Activated CD4-positive, alpha-beta T cell treated with anti-CD3 and anti-CD28 coated beads, Interleukin-2, amount 50 U/mL, for 16 hours (primary cell): ENCODE measurements around the gene ABI3BP.
"Not testable (repeated sequence)": the region's sequence is repeated elsewhere in the genome, so short reads cannot be mapped to it uniquely, and the experiment has no call there.

Experiments
- DNase-seq: peaks from one replicate; pipeline ENCODE4 v3.0.0-alpha.2; 2020

Gene ABI3BP

GRCh38 chr3:100982710-100983109 lies 10.5 kb downstream of the ABI3BP start:
- DNase-seq, result no peak

GRCh38 chr3:100981164-100981911 lies 11.9 kb downstream of the ABI3BP start:
- no peak for DNase-seq

GRCh38 chr3:100978011-100978659 lies 15.1 kb downstream of the ABI3BP start:
- DNase-seq, result no peak

- no peak for DNase-seq
Observed at GRCh38 chr3:100976611-100977010, 16.6 kb downstream of the ABI3BP start.

- DNase-seq, result no peak
Observed at GRCh38 chr3:100975714-100976113, 17.5 kb downstream of the ABI3BP start.

GRCh38 chr3:100973594-100973993 lies 19.6 kb downstream of the ABI3BP start:
- DNase-seq, result no peak

- DNase-seq, result no peak
Observed at GRCh38 chr3:100972867-100973266, 20.4 kb downstream of the ABI3BP start.

- no peak for DNase-seq
Observed at GRCh38 chr3:100972301-100972844, 20.8 kb downstream of the ABI3BP start.

- DNase-seq, result no peak
Observed at GRCh38 chr3:100971798-100972197, 21.4 kb downstream of the ABI3BP start.

- DNase-seq, result no peak
Observed at GRCh38 chr3:100970477-100970990, 22.7 kb downstream of the ABI3BP start.

GRCh38 chr3:100968932-100969906 lies 24.0 kb downstream of the ABI3BP start:
- no peak for DNase-seq

- DNase-seq, result no peak
Observed at GRCh38 chr3:100966807-100967206, 26.4 kb downstream of the ABI3BP start.

GRCh38 chr3:100966049-100966491 lies 27.2 kb downstream of the ABI3BP start:
- DNase-seq, result no peak

GRCh38 chr3:100963041-100963440 lies 30.2 kb downstream of the ABI3BP start:
- no peak for DNase-seq

- DNase-seq, result no peak
Observed at GRCh38 chr3:100957261-100957986, 35.8 kb downstream of the ABI3BP start.

- no peak for DNase-seq
Observed at GRCh38 chr3:100956276-100956675, 36.9 kb downstream of the ABI3BP start.

GRCh38 chr3:100954990-100955389 lies 38.2 kb downstream of the ABI3BP start:
- DNase-seq, result no peak

- DNase-seq, result no peak
Observed at GRCh38 chr3:100954199-100954935, 38.9 kb downstream of the ABI3BP start.

GRCh38 chr3:100953103-100953502 lies 40.1 kb downstream of the ABI3BP start:
- no peak for DNase-seq

- DNase-seq, result no peak
Observed at GRCh38 chr3:100947119-100947518, 46.1 kb downstream of the ABI3BP start.

GRCh38 chr3:100946096-100946495 lies 47.1 kb downstream of the ABI3BP start:
- DNase-seq, result not testable (repeated sequence)
